Stimulated activated CD8-positive, alpha-beta memory T cell treated with anti-CD3 and anti-CD28 coated beads, Interleukin-7, amount 100 ng/mL, for 24 hours (primary cell): ENCODE data around the gene SELE.

Source experiments
- DNase-seq: peaks from one replicate; pipeline ENCODE4 v3.0.0-alpha.2; 2020; ENCODE audit warnings: low read depth

SELE gene

GRCh38 chr1:169733924-169734323 is at the start of gene SELE:
TSS of gene SELE (minus strand) at chr1:169734079. CDS start at chr1:169733612, 467 bp downstream.
- no peak for DNase-seq

- DNase-seq: no peak
Measured at GRCh38 chr1:169782596-169782995, 48.7 kb upstream of the SELE start.

GRCh38 chr1:169779970-169780369 is 46.1 kb upstream of the SELE start:
- no peak for DNase-seq

GRCh38 chr1:169779150-169779549 is 45.3 kb upstream of the SELE start:
- no peak for DNase-seq

- DNase-seq: no peak
Measured at GRCh38 chr1:169776440-169776839, 42.6 kb upstream of the SELE start.

GRCh38 chr1:169768161-169768560 is 34.3 kb upstream of the SELE start:
- DNase-seq: no peak

GRCh38 chr1:169765580-169766331 is 31.9 kb upstream of the SELE start:
- no peak for DNase-seq

- no peak for DNase-seq
Measured at GRCh38 chr1:169764919-169765318, 31.0 kb upstream of the SELE start.

- no peak for DNase-seq
Measured at GRCh38 chr1:169762699-169763098, 28.8 kb upstream of the SELE start.

- no peak for DNase-seq
Measured at GRCh38 chr1:169759038-169759437, 25.2 kb upstream of the SELE start.

- no peak for DNase-seq
Measured at GRCh38 chr1:169753549-169753948, 19.7 kb upstream of the SELE start.

- DNase-seq: no peak
Measured at GRCh38 chr1:169750041-169750440, 16.2 kb upstream of the SELE start.

- no peak for DNase-seq
Measured at GRCh38 chr1:169746550-169746949, 12.7 kb upstream of the SELE start.

GRCh38 chr1:169745015-169745861 is 11.4 kb upstream of the SELE start:
- no peak for DNase-seq

GRCh38 chr1:169741666-169742394 is 8.0 kb upstream of the SELE start:
- DNase-seq: no peak

- DNase-seq: no peak
Measured at GRCh38 chr1:169739980-169740379, 6.1 kb upstream of the SELE start.

GRCh38 chr1:169731446-169731845 is 2.4 kb downstream of the SELE start:
- no peak for DNase-seq

GRCh38 chr1:169729991-169730390 is 3.9 kb downstream of the SELE start:
- no peak for DNase-seq

GRCh38 chr1:169727307-169727706 is 6.6 kb downstream of the SELE start:
- DNase-seq: no peak

GRCh38 chr1:169726851-169727250 is 7.0 kb downstream of the SELE start:
- DNase-seq: no peak

- DNase-seq: no peak
Measured at GRCh38 chr1:169725930-169726329, 7.9 kb downstream of the SELE start.

- no peak for DNase-seq
Measured at GRCh38 chr1:169724168-169724567, 9.7 kb downstream of the SELE start.

- no peak for DNase-seq
Measured at GRCh38 chr1:169723763-169724162, 10.1 kb downstream of the SELE start.
